GM19238 (cell line): ENCODE results near the gene DBI.

Source experiments
- DNase-seq: peaks from one replicate; pipeline ENCODE4 v3.0.0; 2011; ENCODE audit warnings: low spot score; ENCODE audit not compliant: insufficient read length

Gene DBI

DNA sequence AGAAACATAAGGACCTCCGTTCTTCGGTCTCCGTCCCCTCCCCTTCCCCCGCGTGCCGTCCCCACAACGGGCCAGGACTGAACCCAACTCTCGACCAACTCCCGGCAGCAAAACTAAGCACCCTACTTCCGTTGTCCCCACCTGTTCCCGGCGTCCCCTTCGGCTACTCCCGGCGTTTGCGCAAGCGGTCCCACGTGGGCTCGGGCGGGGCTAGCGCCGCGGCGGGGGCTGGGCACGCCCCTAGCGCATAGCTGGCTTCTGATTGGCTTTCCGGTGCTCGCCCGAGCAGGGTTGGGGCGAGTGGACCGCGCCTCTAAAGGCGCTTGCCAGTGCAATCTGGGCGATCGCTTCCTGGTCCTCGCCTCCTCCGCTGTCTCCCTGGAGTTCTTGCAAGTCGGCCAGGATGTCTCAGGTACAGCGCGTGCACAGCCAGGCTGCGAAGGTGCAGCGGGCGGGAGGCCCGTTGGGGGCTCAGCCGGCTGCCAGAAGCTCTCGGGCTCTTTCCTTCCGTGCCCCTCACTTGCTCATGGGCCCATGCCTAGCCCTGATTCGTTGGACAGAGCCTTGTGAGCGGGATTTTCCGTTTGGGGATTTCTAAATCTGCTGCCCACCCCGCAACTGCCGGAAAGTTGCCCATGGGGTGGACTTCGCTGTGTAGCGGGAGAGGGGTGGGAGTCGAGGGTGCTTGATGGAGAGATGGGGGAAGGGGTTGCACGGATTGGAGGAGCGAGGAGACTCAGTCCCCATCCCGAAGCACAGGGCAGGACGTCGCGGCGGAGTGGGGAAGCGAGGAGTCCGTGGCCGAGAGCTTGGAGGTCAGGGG is at the start of gene DBI, which contains the start of gene C2orf76:
Gene DBI (plus strand): TSS at position 329 of the 823 bp plus-strand sequence. CDS start 75 bp downstream, at position 404.
Gene C2orf76 (minus strand): TSS at position 186 of the 823 bp plus-strand sequence. CDS start 26,875 bp downstream, outside the sequence.
- peak; percentile 90 for DNase-seq

DNA sequence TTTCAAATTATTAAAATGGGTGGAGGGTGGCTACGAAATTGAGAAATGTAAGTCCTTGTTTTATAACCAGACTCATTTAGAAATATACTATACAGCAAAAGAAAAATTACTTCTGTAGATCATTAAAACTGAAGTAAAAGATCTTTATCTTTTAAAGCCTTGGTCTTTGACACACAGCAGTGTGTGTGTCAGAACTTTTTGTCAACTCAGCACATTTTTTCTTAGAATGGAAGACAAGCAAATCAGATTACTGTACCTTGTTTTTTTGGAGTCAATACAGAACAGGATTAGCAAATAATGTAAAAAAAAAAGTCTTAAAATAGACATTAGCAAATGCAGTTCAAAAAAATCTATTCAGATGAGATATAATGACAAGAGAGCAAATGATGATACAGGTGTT is 49.2 kb upstream of the DBI start:
- DNase-seq = no peak

DNA sequence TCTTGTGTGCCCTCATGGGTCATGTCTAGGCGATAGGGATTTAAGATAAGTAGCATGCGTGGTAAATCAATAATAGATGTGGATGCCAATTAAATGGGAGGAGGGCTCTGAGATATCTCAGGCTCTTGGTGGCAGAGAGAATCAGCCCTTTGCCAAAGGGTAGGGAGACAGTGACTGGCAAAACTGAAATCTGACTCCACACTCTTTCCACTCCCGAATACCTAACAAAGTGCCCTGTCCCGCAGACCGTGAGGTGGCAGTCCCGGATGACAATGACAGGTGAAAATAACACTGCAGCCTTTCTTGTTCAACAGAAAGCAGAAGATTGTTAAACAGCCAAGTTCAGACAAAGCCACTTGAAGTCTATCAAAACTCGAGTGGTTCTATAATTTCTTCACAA is 47.2 kb upstream of the DBI start:
- DNase-seq = no peak

DNA sequence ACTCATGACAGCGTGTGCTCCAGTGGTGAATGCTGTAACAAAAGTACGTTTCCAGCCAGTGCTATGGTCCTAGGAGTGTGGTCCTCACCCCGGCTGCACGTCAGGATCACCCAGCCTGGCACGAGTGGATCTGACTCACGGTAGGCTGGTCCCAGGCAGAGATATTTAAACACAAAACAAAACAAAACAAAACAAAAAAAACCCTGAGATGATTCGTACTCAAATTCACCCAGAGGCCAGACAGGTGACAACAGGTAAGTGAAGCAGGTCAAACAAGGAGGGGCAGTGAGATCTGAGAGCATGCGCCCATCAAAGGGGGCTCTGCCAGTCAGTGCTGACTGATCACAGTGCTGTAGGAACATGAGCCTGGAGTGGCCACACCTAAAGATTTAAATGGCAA is 43.3 kb upstream of the DBI start:
- no peak for DNase-seq

DNA sequence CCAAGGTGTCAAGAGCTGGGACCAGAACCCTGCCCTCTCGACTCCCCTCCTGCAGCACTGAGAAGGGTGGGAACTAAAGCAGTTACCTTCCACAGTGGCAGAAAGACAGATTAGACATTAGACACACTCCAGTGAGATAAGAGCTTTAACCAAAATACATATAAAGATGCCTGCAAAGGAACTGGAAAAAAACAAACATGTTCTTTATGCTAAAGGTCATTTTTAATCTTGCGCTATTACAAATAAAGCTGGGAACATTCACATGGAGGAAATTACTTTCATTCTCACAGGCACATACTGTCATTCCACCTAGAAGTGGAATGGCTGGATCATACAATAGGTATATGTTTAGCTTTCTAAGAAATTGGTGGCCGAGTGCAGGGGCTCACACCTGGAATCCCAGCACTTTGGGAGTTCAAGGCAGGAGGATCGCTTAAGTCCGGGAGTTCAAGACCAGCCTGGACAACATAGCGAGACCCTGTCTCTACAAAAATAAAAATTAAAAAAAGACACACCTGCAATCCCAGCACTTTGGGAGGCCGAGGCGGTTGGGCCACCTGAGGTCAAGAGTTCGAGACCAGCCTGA is 42.0 kb upstream of the DBI start:
- no peak for DNase-seq

DNA sequence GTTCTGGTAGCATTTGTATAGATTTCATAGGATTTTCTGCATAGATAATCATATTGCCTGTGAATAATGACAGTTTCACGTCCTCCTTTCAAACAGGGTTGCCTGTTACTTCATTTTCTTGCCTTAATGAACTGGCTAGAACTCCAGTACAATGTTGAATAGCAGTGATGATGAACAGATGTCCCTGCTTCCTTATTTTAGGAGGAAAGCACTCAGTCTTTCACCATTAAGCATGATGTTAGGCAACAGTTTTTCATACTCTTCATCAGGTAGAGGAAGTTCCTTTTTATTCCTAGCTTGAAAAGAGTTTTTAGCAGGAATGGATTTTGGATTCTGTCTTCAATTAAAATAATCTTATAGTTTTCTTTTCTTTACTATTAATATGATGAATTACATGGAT is 39.8 kb upstream of the DBI start:
- no peak for DNase-seq

DNA sequence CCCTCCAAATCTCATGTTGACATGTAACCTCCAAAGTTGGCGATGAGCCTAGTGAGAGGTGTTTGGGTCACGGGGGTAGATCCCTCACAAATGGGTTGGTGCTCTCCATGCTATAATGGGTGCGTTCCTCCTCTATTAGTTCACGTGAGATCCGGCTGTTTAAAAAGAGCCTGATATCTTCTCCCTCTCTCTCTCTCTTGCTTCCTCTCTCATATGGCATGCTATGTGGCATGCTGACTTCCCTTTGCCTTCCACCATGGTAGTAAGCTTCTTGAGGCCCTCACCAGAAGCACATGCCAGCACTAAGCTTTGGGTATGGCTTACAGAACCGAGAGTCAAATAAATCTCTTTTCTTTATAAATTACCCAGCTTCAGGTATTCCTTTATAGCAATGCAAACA is 39.3 kb upstream of the DBI start:
- DNase-seq = no peak

DNA sequence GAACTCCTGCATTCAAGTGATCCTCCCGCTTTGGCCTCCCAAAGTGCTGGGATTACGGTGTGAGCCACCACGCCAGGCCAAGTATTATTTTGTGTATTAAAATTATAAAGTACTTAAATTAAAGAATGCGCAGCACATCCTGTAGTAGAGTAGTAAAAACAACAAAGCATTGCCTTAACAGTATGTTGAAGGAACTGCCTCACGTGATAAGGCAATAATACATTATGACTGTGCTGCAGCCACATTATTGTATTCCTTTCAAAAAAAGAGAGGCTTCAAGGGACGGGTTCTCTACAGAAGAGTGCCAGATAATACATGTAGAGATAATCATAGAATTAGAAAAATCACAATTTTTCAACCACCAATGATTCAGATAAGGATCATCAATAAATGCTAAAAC is 33.8 kb upstream of the DBI start:
- no peak for DNase-seq

DNA sequence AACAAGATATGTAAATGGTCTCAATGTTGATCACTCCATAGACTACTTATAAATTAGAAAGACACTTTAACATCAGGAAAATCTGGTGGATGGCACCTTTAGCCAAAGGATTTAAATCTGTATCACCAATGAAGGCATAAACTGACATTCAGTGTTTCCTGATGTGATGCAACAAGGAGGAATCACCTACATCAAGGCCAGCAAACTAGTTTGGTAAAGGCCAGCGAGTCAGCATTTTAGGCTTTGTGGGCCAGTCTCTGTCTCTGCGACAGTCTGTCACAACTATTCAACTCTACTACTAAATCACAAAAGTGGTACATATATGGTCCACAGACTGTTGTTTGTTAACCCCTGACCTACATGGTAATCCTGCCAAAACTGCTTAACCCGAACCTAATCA is 33.4 kb upstream of the DBI start:
- DNase-seq = no peak

DNA sequence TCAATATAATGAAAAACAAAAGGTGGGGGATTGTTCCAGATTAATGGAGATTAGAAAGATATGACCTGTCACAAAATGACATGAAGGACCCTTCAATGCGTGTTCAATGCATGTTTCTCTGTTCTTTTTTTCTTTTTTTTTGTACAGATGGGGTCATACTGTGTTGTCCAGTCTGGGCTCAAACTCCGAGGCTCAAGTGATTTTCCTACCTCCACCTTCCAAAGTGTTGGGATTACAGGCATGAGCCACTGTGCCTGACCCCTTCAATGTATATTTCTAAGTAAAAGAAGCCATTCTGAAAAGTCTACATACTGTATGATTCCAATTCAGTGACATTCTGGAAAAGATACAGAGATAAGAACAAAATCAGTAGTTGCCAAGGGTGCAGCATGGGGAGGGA is 32.9 kb upstream of the DBI start:
- no peak for DNase-seq

DNA sequence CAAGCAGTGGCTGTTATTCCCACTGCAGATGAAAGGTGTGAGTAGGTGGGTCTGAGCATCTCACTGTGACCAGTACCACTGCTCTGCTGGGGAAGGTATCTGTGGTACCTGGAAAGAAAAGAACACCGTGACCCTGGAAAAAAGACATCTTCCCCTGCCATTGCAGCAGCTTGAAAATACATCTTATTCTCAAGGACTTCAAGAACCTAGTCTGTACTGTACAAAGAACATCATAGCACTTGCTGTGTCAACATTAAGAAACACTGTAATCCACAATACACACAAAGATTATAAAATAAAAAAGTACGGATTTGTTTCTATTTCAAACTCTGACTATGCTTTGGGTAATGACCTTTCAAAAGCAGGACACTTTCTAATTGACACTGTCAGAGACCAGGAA is 29.0 kb upstream of the DBI start:
- DNase-seq = no peak

DNA sequence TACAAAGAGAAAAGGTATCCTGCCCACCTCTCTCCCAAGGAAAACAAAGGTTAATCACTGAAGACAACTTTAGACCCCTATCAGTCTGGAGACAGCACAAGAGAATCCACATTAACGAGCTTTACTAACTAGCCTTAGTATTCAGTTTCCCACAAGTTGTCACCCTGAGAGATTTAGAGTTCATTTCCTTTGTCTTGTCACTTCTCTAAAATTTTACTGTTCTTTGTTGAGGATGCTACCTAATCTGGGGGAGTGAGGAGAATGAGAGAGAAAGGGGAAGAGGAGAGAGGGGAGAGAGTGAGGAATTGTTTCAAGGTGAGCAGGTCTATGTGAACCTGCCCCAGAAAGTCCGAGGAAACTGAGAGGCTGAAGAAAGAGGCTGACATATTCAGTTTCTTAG is 28.5 kb upstream of the DBI start:
- DNase-seq = no peak

DNA sequence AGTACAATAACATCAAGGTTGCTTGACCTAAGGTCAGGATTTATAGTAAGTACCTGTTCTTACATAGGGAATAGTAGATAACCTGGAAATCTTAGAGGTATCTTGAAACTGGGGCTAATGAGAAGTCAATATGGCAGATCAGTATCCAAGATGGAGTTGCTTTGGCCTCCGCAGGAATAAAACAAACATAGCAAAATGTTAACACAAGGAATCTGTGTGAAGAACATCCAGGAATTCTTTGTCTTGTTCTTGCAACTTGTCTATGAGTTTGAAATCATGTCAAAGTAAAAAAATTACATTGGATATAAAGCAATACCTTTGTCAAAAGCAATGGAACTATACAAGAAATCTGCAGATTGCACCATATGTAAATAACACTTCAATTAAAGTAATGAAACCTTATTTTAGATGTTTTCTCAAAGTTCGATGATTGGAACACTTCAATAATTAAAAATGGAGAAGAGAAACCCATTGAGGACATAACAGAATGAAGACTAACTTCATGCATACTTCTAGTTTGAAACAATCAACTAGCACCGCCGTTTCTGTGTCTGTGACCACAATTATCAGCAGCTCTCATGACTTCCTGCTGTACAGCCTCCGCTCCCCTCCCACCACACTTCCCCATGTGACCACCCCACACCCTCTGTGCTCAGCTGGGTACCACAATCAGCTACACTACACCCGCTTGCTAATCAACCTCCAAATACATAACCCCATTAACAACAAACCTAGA is 27.8 kb upstream of the DBI start:
- DNase-seq = peak; percentile 58

DNA sequence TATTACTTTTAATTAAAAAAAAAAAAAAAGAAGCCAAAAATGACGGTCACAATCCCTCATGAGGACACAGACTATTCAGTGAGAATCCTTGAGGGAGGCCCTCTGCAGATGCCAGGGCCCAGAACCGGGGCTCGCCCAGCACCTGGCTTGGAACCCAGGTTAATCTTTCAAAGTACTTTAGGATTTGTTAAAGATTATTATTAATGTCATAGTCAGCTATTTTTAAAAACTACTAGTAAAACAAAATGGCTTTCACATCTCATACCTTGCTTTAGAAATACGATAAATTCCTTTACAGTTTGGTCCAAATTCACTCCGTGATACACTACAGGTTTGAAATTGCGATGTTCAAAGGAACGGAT is 27.2 kb upstream of the DBI start:
- no peak for DNase-seq

DNA sequence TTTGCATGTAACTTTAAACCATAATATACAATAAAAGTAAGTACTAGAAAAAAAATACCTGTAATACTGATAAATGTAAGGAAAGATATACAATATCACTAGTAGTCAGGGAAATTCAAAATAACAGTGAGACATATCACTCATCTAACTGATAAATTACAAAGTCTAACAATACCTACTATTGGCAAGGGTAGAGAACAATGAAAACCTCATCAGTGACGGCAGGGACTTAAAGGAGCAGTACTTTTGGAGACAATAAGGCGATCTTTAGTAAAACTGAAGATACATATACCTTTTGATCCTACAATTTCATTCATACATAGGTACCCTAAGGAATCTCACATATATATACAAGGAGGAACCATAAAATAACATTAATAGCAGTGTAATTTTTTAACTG is 25.1 kb upstream of the DBI start:
- no peak for DNase-seq

DNA sequence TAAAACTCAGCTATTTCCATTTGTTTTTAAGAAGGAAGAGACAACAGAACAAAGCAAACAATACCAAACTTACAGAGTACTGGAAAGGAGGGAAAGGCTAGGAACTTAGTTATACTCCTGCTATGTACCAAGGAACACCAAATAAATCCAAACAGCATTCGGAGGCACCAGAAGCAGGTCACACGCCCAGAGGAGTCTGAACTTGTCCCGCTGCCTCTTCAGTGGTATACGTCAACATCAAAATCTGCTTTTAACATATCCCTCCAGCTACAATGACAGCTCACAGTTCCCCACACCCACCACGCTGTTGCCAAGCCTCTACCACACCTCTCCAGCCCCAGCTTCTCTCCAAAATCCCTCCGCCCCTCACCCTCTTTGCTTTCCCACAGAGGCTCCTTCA is 17.5 kb upstream of the DBI start:
- DNase-seq = no peak

DNA sequence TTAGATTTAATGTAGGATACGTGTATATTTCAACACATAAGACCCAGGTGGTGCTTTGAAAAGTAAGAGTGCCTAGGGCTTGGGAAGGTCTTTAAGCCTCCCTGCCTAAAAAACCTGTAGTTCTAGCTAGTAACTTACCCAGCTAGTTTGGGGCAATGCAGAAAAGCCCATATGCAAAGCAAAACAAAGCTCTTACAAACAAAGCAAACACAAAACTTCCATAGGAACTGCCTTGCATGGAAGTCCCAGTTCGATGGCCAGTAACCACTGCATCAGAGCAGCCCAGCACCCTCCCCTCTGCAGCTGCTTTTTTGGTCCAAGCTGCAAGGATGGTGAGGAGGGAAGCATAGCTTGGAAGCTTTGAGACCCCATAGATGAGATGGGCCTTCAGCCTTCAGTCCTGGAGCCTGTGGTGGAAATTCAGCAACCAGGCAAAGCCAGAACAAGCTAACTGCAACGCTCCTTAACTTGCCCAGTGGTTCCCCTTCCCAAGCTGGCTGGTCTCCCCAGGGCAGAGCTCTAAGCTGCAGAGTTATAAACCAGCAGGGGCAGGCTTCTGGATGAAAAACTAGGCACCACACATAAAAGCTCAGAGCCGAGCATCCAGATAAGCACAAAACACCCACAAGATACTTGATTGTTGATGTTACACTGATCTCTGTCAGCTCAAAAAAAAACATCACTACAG is 16.3 kb upstream of the DBI start:
- DNase-seq = no peak

DNA sequence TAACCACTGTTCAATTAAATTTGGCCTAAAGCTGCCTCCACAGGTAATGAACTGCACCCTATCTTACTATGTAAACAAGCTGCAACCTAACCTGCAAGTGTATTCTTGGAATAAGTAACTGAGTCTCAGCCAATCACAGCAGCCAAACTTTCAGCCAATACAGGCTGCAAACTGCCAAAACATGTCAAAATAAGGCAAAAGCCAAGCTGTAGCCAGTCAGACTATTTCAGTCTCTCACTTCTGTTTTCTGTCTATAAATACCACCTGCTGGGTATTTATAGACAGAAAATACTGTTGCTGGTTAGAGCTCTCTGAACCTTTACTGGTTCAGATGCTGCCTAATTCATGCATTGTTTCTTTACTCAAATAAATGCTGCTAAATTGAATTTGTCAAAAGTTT is 14.4 kb upstream of the DBI start:
- peak; percentile 23 for DNase-seq

DNA sequence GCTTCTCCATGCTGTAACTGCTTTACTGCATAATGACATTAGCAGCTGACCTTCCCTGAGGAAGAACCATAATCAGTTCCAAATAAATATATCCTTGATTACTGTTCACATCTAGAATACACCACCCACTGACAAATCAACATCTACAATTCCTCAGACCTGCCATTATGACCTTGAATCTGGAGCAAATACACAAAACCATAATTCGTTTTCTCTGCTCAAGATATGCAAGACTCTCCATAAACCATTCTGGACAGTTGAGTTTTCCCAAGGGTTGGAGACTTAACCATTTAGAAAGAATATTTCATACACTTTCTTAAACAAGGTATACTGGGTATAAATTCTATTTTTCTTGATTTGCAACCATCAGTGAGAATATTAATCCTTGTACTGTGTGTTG is 11.9 kb upstream of the DBI start:
- no peak for DNase-seq

DNA sequence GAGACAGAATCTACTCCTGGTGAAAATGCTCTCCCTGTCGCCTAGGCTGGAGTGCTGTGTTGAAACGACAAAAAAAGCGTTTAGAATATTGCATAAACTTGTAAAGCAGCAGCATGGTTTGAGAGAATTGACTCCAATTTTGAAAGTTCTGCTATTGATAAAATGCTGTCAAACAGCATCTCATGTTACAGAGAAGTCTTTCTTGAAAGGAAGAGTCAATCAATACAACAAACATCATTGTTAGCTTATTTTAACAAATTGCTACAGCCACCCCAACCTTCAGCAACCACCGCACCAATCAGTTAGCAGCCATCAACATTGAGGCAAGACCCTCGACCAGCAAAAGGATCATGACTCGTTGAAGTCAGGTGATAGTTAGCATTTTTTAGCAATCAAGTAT is 7.0 kb upstream of the DBI start:
- no peak for DNase-seq

DNA sequence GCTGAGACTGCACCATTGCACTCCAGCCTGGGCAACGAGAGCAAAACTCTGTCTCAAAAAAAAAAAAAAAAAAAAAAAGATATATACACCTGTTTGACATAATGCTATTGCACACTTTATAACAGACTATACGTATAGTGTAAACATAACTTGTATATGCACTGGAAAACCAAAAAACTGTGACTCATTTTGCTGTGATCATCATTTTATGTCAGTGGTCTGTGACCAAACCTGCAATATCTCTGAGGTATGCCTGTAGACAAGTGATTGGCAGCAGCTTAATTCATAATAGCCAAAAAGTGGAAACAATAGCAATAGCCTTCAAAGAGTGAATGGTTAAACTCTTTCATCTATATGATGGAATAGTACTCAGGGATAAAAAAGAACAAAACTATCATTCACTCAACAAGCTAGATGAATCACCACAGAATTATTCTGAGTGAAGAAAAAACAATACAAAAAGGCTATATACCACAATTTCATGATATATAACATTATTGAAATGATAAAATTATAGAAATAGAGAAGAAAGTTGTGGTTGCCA is 6.3 kb upstream of the DBI start:
- no peak for DNase-seq

DNA sequence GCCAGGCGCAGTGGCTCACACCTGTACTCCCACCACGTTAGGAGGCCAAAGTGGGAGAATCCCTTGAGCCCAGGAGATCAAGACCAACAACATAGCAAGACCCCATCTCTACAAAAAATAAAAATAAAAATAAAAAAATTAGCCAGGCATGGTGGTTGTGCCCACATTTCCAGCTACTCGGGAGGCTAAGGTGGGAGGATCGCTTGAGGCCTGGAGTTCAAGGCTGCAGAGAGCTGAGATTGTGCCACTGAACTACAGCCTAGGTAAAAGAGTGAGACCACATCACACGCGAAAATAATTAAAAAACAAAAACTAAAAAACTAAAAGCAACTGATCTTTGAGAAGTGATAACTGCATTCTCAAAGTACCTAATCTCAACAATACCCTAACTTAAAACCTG is 2.0 kb upstream of the DBI start:
- no peak for DNase-seq
